NCI-H187 treated with DMSO at 0.1 percent for 48 hours (cell line): Measurements from ENCODE around the gene NOX3.
"Not testable (repeated sequence)": the region's sequence is repeated elsewhere in the genome, so short reads cannot be mapped to it uniquely, and the experiment has no call there.

ENCODE experiments used
- DNase-seq: peaks from one replicate; lab custom pipeline; 2025; lab: John Stamatoyannopoulos, UW

Gene NOX3

GRCh38 chr6:155468543-155468942 is 12.9 kb upstream of the NOX3 start:
- DNase-seq, result not testable (repeated sequence)

- no peak for DNase-seq
These were observed 10.9 kb upstream of the NOX3 start for GRCh38 chr6:155466539-155466938.

- no peak for DNase-seq
These were observed 5.9 kb upstream of the NOX3 start for GRCh38 chr6:155461556-155461955.

- DNase-seq, result no peak
These were observed 1.2 kb downstream of the NOX3 start for GRCh38 chr6:155454471-155454870.

- DNase-seq, result no peak
These were observed 1.6 kb downstream of the NOX3 start for GRCh38 chr6:155454008-155454407.

GRCh38 chr6:155452576-155452975 is 3.1 kb downstream of the NOX3 start:
- DNase-seq, result no peak

DNA sequence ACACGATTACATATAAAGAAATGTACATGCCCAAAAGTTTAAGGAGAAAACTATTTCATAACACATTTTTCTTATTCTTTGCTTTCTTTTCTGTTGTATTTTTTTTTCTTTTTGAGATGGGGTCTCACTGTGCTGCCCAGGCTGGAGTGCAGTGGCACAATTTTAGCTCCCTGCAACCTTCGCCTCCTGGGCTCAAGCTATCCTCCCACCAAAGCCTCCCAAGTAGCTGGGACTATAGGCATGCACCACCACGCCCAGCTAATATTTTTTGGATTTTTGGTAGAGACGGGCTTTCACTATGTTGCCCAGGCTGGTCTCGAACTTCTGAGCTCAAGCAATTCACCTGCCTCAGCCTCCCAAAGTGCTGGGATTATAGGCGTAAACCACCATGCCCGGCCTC is 4.1 kb downstream of the NOX3 start:
- not testable (repeated sequence) for DNase-seq

GRCh38 chr6:155450240-155450581 is 5.4 kb downstream of the NOX3 start:
- DNase-seq, result no peak

- no peak for DNase-seq
These were observed 6.0 kb downstream of the NOX3 start for GRCh38 chr6:155449450-155450239.

DNA sequence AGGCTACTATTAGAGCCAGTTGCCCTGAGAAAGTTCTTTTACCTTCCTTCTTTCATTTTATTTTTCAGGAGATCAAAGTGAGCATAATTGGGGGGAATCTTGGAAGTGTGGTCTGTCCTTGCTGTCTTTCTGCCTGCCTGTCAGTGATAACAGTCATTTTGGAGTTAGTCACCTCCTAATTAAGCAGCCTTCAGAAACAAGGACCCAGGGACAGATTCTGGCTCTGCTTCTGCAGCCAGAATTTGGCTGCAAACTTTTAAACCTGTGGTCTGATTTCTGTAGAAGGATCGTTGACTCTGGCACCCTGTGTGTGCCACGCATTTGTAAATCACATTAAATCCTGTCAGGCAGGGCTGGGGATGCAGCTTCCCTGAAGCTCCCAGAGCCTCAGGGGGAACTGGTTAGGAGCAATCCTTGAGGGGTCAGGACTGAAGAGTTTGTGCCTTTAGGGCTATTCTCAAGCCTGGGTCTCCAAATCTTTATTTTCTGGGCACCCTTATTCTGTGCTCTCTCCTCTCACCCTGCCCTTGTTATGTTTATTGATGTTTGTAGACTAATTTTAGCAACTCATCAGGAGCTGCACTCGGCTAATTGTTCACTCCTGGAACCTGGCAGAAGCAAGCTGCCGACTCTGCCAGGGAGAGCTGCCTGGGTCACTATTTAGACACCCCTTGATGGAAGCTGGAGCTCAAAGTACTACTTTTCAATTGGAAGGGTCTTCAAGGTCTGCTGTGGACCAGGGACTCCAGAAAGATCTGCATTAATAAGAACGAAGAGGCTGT is 6.8 kb downstream of the NOX3 start:
- no peak for DNase-seq

GRCh38 chr6:155447949-155448348 is 7.7 kb downstream of the NOX3 start:
- no peak for DNase-seq

DNA sequence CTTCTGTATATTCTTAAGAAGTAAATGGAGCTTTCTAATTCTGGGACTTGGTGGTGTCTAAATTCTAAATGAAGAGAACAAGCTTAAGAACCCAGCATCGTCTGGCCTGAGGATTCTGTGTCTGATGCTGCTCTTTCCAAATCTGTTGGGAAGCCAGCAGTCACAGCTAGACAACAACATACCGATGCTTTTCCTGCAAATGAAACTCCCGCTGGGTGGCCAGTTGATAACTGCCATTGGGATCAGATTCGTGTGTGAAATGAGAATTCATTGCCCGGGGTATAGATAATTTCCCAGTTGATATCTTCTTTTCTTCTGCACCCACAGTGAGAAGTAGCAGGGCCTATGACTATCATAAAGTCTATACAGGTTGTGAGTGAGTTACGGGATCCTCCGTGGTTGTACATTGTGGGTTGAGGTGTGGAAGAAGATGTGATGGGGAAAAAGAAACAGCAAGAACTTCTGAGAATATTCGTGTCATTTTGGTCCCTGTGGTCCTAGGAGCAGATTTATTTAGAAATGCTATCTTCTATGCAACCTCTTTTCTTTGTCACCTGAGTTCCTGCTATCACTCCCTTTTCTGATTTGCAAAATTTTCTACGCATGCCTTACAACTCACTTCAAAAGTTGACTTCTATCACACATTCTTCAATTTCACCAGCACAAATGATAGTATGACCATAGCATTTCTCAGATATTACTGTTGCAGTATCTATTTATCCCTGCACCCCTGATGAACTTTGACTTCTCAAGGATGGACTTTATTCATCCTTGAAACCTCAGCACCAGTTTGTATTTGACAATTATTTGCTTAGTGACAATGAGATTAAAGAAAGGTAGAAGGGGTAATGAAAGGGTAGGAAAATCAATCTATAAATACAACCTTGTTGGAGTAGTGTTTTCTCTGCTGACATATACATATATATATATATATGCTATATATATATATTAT is 10.4 kb downstream of the NOX3 start:
- no peak for DNase-seq

GRCh38 chr6:155444120-155444917 is 11.3 kb downstream of the NOX3 start:
- DNase-seq, result no peak

DNA sequence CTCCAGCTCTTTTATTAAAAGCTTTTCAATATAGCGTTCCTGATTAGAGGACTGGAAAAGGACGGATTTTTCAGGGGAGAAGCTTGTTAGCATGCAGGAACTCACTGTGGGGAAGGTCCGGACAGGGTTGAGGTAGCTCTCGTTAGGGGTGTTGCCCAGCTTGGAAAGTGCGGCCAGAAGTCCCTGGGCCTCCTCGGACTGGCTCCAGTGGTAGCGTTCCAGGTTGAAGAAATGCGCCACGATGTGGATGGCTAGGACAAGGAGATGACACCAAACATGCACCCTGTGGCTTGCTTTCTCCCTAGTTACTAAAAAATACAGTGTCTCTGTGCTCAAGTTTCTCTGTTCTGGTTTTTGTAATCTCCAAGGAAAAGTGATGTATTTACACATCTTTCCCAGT is 12.5 kb downstream of the NOX3 start:
- no peak for DNase-seq

DNA sequence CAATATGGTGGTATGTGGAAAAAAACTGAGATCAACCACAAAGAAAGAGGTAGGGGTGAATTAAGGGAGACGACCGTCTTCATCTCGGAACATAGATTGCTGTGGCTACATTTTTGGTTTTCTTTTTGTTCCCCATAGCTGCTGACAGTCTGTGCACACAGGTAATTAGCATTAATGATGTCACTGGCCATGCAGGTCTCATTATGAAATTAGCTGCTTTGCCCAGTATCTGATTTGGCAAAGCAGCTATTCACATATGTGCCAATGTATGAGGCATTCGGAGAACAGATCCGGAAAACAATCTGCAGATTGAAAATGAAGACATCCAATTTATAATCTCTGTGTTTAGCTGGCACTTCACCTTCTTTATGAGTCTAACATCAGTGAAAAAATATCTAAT is 13.1 kb downstream of the NOX3 start:
- no peak for DNase-seq

DNA sequence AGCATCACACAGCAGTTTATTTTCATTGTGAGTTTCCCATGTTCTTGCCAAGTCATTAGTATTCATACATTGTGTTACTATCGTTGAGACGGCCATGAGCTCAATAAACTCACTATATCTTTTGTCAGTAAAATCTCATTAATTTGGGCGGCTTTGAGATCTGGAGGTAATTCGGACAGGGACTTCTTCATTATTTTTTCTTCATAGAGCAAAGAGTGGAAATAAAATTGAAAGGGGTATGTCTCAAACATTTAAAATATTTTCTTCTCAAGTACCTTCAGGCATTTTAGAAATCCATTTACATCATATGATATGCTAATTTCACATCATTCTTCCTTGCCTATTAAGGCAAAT is 14.6 kb downstream of the NOX3 start:
- no peak for DNase-seq

GRCh38 chr6:155440398-155441111 is 15.1 kb downstream of the NOX3 start:
- DNase-seq, result no peak

GRCh38 chr6:155439376-155439775 is 16.3 kb downstream of the NOX3 start:
- DNase-seq, result no peak

GRCh38 chr6:155436981-155437749 is 18.5 kb downstream of the NOX3 start:
- no peak for DNase-seq

GRCh38 chr6:155434829-155435423 is 20.7 kb downstream of the NOX3 start:
- DNase-seq, result no peak
